Cardiac muscle cell (in vitro differentiated cells and primary cell): Measurements from ENCODE around the gene MEGF9. TPM values are rescaled to one million over a fixed set of nuclear protein-coding genes. Genes with fewer than 3 reads are reported as not detected.
"Not testable (repeated sequence)": the region's sequence is repeated elsewhere in the genome, so short reads cannot be mapped to it uniquely, and the experiment has no call there.

Experiments
- DNase-seq, 2 donors: peaks; one replicate each; pipeline versions ENCODE4 v3.0.0 to v3.0.0-alpha.2; 2010 to 2017; ENCODE audit warnings: low read depth in 1 of 2, low spot score in 1 of 2
- H3K27ac ChIP-seq: fragments of 200-600 bp; sonication (generic); 2 replicates; pipeline ENCODE4 v1.5.1; 2016
- H3K27me3 ChIP-seq: fragments of 200-600 bp; sonication (generic); 2 replicates; pipeline ENCODE4 v1.6.0; 2016; ENCODE audit warnings: control low read depth
- H3K36me3 ChIP-seq: fragments of 200-600 bp; sonication (generic); 2 replicates; pipeline ENCODE4 v1.5.1; 2016; ENCODE audit warnings: control low read depth
- H3K4me1 ChIP-seq: fragments of 200-600 bp; sonication (generic); 2 replicates; pipeline ENCODE4 v1.8.1; 2017; ENCODE audit warnings: low read depth, mild to moderate bottlenecking, mixed run types
- H3K4me3 ChIP-seq: fragments of 200-600 bp; sonication (generic); 2 replicates; pipeline ENCODE4 v1.5.1; 2016; ENCODE audit warnings: mild to moderate bottlenecking
- H3K9me3 ChIP-seq: fragments of 200-600 bp; sonication (generic); 2 replicates; pipeline ENCODE4 v1.5.1; 2017; ENCODE audit warnings: low read depth, mild to moderate bottlenecking, control low read depth
- CTCF ChIP-seq: IDR thresholded peaks from 2 replicates; pipeline ENCODE4 v1.5.1; 2012; ENCODE audit warnings: low read depth, mild to moderate bottlenecking, low read length
- polyA plus RNA-seq: library from polyadenylated mRNA; unstranded; fragments of >200 nt; fragmentation: Nextera tagmentation; extraction: Ambion mirVana; gene quantifications from 2 replicates; pipeline ENCODE4 v1.2.1, GENCODE V29; 2016
- total RNA-seq: library from RNA; depleted of rRNA; stranded (reverse); fragments of >200 nt; gene quantifications from 2 replicates; pipeline ENCODE4 v1.2.3, GENCODE V29; 2016

The MEGF9 gene
- total and polyA plus RNA-seq, 2 experiments from 2014 or later = 0.60 to 1.8 TPM

DNA sequence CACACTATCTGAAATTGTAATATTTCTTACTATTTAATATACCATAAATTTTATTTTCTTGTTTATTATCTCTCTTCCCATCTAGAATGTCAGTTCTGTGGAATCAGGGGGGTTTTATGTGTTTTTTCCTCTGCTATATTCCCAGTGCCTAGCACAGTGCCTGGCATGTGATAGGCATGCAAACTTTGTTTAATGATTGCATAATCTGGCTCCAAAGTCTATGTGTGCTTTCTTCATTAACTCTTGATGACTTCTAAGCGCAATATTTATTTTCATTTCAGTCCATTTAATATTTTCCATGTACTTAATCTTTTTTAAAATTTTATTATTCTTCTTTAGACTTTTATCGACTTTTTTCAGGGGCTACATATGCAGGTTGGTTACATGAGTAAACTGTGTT is 73.9 kb downstream of the MEGF9 start:
- Histone ChIP-seq H3K4me3 (no peak overlapping the region), H3K4me1 (no peaks in the 10 kb centered on the region), H3K27ac (no peak overlapping the region), H3K36me3 (no peaks in the 10 kb centered on the region), H3K9me3 (no peaks in the 10 kb centered on the region), H3K27me3 (no peaks in the 10 kb centered on the region)
- TF ChIP-seq CTCF = no peak
- no peak for DNase-seq

DNA sequence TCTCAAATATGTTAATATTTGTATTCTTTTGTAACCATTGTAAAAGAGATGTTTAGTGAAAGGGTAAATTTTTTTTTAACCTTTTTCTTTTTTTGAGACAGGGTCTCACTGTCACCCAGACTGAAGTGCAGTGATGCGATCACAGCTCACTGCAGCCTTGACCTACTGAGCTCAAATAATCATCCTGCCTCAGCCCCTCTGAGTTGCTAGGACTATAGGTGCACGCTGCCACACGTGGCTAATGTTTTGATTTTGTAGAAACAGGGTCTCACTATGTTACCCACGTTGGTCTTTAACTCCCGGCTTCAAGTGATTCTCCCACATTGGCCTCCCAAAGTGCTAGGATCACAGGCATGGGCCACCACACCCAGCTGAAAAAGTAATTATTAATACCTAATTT is 76.4 kb downstream of the MEGF9 start:
- H3K27me3 ChIP-seq = no peaks in the 10 kb centered on the region
- no peaks in the 10 kb centered on the region for H3K9me3 ChIP-seq
- no peaks in the 10 kb centered on the region for H3K4me1 ChIP-seq
- no peak overlapping the region for H3K4me3 ChIP-seq
- TF ChIP-seq CTCF = no peak
- no peak overlapping the region for H3K27ac ChIP-seq
- no peak for DNase-seq
- H3K36me3 ChIP-seq = no peaks in the 10 kb centered on the region

DNA sequence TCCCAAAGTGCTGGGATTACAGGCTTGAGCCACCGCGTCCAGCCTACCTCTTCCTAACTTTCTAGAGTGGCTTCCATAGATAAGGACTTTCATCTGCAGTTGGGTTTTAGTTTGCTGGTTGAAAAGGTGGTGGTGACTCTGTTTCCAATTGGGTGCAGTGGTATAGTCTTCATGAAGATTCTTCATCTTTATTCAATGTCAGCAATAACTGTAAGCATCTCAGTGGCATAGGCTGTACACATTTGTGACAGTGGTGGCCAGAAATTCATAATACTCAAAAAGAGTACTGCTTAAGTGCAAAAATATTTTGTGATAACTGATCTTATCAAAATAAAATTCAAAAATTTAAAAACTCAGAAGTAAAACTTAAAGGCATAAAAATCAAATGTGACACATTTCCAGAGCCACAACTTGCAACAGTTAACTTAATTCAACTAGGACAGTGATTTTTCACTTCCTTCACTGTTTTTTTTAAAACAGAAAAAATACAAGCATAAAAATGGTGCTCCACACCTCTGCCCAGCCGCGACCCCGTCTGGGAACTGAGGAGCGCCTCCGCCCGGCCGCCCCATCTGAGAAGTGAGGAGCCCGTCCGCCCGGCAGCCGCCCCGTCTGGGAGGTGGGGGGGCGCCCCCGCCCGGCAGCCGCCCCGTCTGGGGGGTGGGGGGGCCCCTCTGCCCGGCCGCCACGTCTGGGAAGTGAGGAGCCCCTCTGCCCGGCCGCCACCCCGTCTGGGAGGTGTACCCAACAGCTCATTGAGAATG is 77.9 kb downstream of the MEGF9 start:
- Histone ChIP-seq H3K4me3 (no peak overlapping the region), H3K27ac (no peak overlapping the region), H3K9me3 (no peaks in the 10 kb centered on the region), H3K27me3 (no peaks in the 10 kb centered on the region), H3K4me1 (no peaks in the 10 kb centered on the region), H3K36me3 (no peaks in the 10 kb centered on the region)
- TF ChIP-seq CTCF = no peak
- DNase-seq = no peak

DNA sequence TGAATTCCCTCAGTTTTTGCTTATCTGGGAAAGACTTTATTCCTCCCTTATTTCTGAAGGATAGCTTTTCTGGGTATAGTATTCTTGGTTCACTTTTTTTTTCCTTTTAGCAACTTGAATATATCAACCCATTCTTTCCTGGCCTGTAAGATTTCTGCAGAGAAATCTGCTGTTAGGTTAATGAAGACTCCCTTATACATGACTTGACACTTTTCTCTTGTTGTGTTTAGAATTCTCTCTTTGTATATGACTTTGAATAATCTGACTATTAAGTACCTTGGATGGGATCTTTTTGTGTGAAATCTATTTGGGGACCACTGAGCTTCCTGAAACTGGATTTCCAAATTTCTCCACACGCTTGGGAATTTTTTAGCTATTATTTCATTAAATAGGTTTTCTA is 79.3 kb downstream of the MEGF9 start:
- no peak for TF ChIP-seq CTCF
- no peak for DNase-seq
- no peaks in the 10 kb centered on the region for H3K36me3 ChIP-seq
- H3K27ac ChIP-seq = no peak overlapping the region
- H3K27me3 ChIP-seq = no peaks in the 10 kb centered on the region
- H3K9me3 ChIP-seq = no peaks in the 10 kb centered on the region
- no peaks in the 10 kb centered on the region for H3K4me1 ChIP-seq
- H3K4me3 ChIP-seq = no peak overlapping the region

DNA sequence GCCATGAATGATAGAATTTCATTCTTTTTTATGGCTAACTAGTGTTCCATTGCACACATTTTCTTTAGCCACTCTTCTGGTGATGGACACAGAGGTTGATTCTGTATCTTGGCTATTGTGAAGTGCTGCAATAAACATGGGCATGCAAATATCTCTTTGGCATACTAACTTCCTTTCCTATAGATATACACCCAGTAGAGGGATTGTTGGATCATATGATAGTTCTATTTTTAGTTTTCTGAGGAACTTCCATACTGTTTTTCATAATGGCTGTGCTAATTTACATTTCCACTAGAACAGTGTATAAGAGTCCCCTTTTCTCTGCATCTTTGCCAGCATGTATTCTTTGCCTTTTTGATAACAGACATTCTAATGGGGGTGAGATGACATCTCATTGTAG is 83.9 kb downstream of the MEGF9 start:
- no peak overlapping the region for H3K27ac ChIP-seq
- H3K36me3 ChIP-seq = no peaks in the 10 kb centered on the region
- no peak for DNase-seq
- no peaks in the 10 kb centered on the region for H3K9me3 ChIP-seq
- no peak for TF ChIP-seq CTCF
- no peak overlapping the region for H3K4me3 ChIP-seq
- no peaks in the 10 kb centered on the region for H3K27me3 ChIP-seq
- H3K4me1 ChIP-seq = no peaks in the 10 kb centered on the region

- H3K27ac ChIP-seq, H3K27me3 ChIP-seq, DNase-seq, H3K36me3 ChIP-seq, H3K9me3 ChIP-seq, H3K4me3 ChIP-seq, H3K4me1 ChIP-seq: not testable (repeated sequence)
Observed at GRCh38 chr9:120628925-120629497, 85.3 kb downstream of the MEGF9 start.
